ENCODE measurements around the gene KCNJ5.

The KCNJ5 gene

DNA sequence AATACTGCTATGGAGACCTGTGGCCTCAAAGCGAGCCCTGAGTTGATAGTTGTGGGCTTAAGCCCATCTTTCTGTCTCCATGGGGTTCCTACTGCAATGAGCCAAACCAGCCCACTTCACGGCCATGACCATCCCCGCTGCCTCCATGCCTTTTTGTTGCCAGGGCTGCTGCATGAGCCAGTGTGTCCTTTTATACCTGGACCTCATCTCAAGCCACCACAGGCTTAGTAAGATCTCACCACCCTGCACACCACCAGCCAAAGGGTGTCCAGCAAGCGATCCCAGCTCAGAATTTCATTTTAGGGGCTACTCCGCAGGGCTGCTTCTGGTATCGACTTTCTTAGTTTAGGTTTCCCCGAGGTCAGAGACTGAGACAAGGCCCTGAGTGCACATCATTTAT, 43.2 kb downstream of the KCNJ5 start:
- no peak for DNase-seq

DNA sequence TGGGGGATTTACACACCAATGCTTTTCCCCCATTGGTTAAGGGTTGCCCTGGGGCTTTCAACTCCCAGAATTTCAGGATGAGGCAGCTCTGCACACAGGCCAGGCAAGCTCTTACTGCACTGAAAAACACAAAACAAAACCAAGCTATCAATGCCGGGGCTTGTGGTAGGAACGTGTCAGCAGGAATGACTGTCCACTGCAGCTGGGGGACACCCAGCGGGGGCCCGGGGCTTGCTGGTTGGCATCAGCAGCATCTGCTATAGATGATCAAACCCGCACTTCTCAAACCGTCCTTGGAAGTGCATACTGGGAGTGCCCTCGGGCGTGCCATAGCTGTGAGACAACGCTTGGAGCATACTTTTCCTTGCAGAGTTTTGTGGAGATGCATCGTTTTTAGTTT, 43.8 kb downstream of the KCNJ5 start:
- DNase-seq, result no peak

DNA sequence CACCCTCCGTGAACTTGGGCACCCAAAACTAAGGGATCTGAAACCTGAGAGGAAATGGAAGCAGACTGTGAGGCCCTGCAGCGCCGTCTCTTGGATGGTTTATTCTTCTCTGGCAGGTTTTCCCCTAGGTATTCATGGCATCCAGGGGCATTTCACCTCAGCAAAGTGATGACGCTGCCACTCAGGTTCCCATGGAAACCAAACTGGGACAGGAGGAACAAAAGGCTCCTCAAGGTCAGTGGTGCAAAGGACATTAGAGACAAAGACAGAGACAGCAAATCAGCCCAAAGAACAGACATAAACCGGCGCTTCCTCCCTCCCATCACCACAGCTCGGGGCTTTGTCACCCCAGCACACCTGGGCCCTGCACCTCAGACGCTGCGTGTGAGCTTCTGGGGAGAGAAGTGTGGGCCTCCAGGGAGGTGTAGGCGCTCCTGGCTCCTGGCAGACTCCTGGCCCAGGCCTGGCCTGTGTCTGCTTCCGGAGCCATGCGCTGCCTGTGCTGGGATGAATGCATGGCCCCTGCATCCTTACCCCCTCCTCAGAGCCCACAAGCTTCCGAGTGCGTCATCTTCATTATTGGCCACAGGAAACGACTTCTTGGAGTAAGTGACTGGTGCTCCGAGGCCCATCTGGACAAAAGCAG, 45.6 kb downstream of the KCNJ5 start:
- DNase-seq, result no peak

DNA sequence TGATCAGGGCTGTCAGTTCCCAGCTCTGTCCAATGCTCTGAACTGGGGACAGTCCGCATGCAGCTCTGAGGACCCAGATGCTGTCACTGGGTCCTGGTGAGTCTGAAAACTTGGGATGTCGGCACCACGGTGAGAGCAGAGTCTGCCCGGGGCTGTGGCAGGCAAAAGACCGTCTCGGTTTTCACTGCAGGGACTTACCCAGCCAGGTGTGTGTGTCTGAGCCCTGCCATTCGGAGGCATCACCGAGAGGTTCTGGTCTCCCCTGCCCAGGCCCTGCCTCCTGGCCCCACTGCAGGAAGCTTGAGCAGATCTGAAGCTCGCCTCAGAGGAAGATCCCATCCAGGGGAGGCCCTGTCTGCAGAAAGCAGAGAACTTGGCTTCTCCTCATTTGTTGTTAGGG, 46.3 kb downstream of the KCNJ5 start:
- DNase-seq, result no peak

DNA sequence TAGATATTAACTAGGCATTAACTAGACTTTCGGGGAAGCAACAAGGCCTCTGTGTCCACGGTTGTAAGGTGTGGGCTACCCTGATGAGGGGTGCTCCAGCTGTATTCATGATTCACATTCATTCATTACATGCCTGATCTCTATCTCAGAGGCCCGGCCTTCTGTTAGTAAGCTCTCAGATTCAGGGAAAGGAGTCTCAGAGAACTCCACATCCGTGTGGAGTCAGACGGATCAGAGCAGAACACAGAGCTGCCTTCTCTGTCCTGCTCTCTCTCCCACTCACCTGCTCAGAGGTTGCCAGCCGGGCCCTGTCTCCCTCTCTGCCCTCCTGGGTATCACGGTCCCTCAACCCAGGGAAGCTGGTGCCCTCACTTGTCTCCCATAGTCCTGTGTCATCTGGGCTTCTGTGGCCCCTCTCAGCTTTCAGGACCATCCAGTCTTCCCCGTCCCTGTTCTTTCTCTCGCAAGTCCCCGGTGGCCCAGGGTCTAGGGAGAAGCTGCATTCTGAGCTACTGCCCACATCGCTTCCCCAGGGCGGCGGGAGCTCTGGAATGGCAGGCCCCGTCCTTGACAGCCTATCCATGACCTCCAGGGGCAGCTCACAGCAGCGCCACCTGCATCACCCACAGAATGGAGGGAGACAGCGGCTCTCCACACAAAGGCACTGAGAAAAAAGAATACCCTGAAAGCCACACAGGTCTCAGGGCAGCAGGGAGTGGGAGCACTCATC, 47.2 kb downstream of the KCNJ5 start:
- DNase-seq, result no peak

DNA sequence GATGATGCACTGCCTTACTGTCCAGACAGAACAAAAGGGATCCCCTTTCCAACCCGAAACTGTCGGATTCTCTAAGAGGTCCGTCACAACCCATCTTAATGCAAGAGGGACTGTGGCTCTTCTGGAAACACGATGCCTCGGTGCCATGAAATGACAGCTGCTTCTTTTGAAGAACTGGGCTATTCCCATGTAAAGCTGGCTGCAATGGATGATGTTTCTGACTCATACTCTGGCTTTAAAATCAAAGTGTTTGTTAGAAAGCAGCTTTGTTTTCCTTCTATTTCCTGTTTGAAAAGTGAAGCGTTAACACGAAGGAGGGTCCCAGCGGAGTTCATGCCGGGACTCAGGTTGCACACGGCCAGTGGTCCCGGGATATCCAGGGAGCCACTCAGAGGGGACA, 48.4 kb downstream of the KCNJ5 start:
- no peak for DNase-seq

DNA sequence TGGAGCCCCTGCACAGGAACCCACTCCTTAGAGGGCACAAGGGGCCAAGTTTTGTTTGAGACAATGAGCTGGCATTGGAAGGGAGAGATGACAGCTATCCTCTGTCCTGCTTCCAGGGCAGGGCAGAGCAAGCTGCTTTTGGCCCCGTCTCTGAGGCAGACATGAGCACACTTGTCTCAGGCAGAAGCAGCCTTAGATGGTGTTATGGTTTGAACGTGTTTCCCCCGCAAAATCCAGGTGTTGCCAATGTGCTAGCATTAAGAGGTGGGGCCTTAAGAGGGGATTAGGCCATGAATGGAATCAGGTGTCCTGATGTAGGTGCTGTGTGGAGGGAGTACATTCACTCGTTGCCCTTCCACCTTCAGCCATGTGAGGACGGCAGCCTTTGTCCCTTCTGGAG, 49.0 kb downstream of the KCNJ5 start:
- DNase-seq, result no peak

DNA sequence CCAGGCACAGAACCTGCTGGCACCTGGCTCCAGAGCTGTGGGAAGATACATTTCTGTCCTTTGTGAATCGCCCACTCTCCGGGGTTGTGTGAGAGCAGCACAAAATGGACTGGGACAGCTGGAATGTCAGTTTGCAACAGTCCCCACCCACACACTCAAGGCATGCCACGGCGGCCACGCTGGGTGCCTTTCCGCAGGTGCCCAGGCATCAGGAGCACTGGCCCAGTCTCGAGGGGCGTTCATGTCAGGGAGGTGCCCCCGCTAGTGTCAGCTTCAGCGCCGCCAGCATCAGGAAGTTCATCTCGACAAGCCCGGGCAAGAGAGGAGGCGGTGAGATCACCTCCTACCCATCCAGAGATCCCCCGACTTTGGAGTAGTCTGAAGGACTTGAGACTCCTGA, 49.4 kb downstream of the KCNJ5 start:
- DNase-seq, result no peak

DNA sequence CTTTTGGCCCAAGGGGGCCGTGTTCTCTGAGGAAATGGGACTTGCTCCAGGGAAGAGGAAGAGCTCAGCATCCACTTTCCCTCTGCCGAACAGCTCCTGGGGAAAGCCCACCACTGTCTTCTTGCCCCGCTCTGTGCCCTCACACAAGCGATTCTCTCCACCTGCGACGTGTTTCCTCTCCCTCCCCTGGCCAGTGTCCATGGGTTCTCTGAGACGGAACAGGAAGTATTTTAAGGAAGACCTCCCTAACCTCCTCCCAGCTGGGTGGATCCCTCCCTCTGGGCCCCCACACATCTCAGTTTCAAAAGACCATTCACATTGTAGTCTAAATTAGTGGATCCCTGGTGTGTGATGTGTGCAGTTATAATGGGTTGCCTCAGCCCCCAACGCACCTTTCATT, 50.0 kb downstream of the KCNJ5 start:
- DNase-seq, result no peak

DNA sequence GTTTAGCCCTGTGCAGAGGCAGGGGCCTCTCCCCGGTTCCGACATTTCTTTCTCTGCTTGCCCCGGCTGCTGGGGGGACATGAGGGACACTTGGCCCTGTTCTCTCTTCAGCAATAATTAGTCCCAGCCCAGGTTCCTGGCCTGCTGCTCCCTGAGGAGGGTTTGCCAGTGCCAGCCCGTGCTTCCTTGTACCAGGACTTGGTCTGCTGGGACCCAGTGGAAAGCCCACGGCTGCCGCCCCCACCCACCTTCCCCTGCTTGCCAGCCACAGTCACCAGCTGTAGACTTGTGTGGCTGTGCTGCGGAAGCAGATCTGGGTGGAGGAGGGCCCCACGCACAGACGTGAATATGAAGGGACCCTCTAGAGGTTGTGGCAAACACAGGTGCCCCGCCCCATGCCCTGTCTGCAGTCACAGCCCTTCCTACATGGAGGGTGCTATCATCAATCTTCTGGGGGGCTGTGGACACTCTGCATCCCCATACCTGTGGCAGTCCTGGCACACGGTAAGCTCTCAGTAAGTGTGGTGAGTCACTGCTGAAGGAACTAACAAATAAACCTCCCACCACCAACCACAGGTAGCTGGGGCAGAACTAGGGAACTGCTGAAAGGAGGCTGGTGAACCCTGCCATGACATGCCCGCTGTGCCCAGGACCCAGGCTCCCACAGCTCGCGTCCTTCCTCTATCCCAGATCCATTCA, 50.6 kb downstream of the KCNJ5 start:
- DNase-seq, result no peak

DNA sequence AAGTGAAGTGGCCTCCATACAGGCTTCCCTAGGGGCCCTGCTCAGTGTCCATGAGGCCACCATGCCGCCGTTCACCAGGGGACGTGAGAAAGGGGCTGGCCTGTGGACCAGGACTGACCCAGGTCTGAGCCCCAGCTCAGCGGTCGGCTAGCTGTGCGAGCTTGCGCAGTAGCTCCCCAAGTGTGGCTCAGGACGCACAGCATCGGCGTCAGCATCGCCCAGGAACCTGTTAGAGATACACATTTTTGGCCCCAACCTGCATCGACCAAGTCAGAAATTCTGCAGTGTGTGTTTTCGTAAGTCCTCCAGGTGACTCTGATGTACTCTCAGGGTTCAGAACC, 51.1 kb downstream of the KCNJ5 start:
- DNase-seq, result no peak

DNA sequence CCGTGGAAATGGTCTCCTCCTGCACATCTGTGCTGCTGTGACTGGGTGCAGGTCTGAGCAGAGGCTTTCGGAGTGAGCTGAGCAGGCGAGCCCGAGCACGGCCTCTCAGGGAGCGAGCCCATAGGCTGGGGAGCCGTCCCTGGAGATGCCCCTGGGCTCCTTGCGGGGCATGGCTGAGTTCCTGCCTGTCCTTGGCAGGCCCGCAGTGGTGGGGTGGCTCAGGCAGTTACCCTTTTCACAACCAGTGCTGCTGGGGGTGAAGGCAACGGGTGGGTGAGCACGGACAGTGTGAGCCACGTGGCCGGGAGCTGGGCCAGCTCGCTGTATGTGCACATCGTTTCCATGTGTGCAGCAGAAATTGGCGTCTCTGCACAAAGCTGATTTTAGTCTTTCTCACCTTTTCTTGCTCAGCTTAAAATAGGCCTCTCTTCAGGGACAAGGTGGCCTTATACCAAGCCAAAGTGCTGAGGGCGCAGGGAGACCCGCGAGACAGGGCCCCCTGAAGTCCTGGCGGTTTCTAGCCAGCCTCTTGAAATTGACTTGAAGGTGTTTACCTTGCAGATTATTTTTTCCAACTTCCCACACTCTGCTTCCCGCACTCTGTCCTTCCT, 51.8 kb downstream of the KCNJ5 start, which contains the start of gene TP53AIP1:
Gene TP53AIP1, minus strand, starts transcription at position 55 of the 611 bp plus-strand sequence. CDS start 5,053 bp downstream, outside the sequence.
- DNase-seq, result no peak

DNA sequence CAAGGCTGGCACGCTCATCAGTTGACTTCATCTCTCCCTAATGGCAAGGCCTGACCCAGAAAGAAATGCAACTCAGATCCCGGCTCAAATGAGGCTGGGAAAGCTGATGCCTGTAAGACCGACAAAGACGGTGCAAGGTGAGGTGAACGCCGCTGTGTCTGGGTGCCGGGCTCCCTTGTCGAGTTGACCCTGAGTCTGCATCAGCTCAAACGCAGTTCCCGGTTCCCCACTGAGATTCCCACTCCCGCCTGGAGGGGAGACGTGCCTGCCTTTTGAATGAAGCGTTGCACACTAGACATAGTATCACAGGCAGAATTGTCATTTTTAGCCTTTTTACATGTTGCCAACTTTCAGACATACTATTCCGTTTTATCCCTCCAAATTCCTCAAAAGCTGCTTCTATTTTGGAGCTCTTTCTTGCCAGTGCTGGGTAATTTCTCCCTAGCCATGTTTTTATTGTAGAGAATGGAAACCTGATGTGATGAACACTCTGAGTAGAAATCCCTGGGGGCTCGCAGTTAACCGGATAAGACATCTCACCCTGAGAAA, 52.3 kb downstream of the KCNJ5 start:
- no peak for DNase-seq

DNA sequence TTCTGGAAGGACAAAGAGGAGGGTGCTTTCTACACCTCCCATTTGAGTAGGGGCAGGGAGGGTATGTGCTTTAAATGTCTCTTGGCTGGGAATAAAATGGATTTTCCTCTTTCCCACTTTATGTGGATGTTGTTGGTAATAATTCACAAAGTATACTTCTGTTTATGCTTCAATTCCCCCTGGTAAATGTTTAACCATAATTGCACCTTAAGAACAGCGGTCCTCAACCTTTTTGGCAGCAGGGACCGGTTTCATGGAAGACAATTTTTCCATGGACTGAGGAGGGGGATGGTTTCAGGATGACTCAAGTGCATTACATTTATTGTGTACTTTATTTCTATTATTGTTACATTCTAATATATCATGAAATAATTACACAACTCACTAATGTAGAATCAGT, 55.5 kb downstream of the KCNJ5 start:
- DNase-seq, result no peak

DNA sequence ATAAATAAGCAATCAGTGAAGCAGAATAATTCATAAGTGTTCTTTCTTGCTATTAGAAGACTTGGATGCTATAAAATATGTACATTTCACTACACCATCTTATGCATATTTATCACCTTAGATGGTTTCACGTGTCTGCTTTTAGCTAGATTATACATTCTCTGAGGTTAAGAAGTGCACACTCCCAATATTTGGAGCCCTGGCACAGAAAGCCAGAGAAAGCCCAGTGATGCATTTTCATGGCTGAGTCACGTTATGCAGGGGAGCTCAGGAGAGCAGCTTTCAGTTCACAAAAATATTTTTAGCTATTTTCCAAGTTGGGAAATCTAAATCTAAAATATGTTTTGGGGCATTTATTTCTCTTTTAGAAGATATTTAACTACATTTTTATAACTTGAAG, 56.6 kb downstream of the KCNJ5 start:
- DNase-seq, result no peak

DNA sequence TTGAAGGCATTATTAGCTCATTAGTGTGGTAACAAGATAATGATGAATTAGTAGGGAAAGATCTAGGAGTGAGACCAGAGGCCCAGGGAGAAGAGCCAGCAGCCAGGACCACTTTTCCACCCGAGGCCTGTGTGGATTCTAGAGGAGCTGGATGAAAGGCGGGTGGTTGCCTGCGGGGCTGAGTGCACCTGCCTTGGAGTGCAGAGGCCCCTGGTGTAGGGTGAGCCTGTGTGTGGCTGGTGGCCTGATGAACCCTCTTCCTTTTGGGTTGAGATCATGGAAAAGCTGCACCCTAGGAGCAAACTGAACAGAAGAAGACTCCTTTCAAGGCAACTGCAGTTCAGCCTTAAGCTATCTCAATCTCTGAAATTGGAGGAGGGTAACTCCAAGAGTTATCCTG, 57.4 kb downstream of the KCNJ5 start:
- DNase-seq, result no peak

DNA sequence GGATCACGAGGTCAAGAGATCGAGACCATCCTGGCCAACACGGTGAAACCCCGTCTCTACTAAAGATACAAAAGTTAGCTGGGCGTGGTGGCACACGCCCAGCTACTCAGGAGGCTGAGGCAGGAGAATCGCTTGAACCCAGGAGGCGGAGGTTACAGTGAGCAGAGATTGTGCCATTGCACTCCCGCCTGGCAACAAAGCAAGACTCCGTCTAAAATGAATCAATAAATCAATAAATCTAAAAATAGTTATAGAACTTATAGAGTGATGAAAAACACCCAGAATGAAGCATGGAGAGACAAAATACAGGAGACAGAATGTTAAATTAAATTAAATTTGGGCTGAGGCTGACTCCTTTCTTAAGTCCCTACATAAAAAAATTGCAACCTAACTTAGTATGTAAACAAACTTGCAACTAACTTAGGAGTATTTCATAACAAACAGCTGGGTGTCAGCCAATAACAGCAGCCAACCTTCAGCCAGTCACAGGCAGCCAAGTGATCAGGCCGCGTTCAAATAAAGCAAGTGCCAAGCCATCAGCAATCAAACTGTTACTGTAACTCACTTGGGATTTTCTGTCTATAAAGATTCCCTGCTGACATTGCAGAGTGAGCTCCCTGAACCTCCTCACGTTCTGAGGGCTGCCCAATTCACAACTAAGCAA, 58.8 kb downstream of the KCNJ5 start:
- no peak for DNase-seq

DNA sequence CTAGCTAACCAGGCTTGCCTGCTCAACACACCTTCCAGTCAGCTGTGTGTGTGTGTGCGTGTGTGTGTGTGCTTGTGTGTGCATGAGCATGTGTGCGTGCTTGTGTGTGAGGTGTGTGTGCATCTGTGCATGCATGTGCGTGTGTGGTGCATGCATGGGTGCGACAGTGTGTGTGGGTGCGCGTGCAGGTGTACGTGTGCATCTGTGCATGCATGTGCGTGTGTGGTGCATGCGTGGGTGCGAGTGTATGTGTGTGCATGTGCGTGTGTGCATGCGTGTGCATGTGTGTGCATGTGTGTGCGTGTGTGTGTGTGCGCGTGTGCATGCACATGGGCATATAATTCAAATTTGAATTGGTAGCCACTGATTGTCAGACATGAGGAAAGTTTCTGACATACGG, 62.0 kb downstream of the KCNJ5 start:
- DNase-seq, result no peak

DNA sequence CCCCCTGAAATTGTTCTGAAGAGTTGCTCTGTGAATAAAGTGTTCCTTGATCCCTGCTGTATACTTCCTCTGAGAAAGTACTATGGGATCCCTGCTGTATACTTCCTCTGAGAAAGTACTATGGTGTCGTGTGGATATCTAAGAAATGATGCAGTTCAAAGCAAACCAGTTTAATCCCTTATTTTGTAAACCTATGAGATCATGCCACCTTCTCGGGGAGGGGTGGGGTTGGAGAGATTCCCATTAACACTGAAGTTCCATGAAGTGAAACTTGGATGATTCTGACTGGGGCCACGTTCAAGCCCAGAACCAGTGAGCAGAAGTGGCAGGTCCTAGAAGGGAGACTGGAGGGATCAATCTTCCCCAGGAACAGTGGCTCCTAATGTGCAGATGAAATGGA, 64.5 kb downstream of the KCNJ5 start:
- DNase-seq, result no peak

DNA sequence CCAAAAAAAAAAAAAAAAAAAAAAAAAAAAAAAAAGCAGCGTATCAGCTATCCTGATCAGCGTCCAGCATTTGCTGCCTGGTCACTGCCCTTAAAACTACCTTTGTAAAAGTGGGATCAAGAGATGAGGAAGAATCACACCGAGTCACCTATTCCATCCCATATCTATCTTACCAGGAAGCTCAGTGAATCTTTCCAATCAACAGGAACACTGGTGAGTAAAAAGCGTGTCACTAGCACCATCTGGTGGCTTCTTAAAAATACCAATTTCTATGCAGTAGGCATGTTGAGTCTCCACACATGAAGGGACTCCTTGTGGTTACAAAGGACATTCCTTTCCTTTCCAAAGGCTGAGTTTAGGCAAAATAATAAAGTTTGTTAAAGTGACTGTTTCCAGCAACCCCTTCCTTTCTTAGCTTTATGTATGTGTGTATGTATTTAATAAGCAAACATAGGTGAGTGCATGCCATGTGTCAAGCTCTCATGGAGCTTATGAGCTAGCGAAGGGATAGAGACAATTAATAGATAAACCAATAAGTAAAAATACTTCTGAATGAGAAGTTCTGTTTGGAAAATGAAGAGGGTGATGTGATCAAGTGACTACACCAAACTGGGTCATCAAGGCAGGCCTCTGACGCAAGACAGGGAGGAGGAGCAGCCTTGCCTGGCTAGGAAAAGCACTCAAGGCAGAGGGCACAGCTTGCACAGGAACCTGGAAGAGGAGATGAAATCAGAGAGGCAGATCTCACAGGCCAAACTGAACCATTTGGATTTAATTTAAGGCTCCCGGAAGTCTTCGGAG, 65.4 kb downstream of the KCNJ5 start:
- DNase-seq, result peak in 2 of 5 experiments; percentile 15 to 31

DNA sequence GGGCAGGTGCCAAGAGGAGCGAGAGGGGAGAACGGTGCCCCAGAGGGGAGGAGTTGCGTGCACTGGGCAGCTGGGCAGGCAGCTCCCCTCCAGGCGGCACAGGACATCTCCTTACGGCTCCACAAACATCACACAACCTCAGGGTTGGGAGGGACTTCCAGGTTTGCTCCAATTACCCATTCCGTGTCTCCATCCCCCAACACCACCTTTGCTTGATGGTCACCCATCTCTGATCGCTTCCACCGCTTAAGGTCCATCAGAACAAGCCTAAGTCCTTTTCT, 66.0 kb downstream of the KCNJ5 start:
- no peak for DNase-seq

DNA sequence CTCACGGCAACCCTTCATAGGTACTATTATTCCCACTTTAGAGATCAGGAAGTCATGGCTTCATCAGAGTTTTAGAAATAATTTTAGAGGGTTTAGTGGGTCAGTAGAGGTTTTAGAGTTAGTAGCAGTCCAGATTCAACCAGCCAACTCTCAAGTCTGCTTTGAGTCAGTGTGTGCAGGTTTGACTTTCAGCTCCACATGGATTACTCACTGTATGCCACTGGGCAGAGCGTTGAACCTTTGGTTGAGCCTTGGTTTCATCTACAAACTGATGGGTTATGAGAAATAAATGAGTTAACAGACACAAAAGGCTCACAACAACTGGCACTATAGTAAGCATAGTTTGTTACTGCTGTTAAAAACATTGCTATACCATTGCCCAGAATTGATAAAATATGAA, 70.5 kb downstream of the KCNJ5 start:
- no peak for DNase-seq
